ENCODE results near the gene LIN37.
"Not testable (repeated sequence)": the region's sequence is repeated elsewhere in the genome, so short reads cannot be mapped to it uniquely, and the experiment has no call there.

LIN37 gene

DNA sequence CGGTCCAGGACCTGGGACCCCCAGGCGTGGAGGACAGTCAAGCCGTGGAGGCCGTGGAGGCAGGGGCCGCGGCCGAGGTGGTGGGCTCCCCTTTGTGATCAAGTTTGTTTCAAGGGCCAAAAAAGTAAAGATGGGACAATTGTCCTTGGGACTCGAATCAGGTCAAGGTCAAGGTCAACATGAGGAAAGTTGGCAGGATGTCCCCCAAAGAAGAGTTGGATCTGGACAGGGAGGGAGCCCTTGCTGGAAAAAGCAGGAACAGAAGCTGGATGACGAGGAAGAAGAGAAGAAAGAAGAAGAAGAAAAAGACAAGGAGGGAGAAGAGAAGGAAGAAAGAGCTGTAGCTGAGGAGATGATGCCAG is 28.2 kb upstream of the LIN37 start:
- no peak for DNase-seq

DNA sequence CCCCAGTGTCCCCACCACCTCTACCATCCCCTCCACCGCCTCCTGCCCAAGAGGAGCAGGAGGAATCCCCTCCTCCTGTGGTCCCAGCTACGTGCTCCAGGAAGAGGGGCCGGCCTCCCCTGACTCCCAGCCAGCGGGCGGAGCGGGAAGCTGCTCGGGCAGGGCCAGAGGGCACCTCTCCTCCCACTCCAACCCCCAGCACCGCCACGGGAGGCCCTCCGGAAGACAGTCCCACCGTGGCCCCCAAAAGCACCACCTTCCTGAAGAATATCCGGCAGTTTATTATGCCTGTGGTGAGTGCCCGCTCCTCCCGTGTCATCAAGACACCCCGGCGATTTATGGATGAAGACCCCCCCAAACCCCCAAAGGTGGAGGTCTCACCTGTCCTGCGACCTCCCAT is 27.7 kb upstream of the LIN37 start:
- DNase-seq, result no peak

DNA sequence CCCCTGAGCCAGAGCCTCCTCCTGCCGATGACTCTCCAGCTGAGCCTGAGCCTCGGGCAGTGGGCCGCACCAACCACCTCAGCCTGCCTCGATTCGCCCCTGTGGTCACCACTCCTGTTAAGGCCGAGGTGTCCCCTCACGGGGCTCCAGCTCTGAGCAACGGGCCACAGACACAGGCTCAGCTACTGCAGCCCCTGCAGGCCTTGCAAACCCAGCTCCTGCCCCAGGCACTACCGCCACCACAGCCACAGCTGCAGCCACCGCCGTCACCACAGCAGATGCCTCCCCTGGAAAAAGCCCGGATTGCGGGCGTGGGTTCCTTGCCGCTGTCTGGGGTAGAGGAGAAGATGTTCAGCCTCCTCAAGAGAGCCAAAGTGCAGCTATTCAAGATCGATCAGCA is 27.0 kb upstream of the LIN37 start:
- no peak for DNase-seq

DNA sequence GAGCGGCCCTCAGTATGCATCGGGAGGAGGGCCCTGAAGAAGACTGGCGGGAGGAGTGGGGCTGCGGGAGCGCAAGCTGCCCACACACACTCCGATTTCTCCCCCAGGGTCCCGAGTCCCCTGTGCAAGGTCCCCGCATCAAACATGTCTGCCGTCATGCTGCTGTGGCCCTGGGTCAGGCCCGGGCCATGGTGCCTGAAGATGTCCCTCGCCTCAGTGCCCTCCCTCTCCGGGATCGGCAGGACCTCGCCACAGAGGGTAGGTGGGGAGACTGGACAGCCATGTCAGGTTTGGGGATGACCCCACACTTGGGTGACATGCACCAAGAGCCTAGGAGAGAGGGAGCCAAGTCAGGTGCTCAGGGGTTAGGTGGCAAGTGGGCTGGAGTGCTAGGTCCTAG is 25.9 kb upstream of the LIN37 start:
- DNase-seq, result no peak

DNA sequence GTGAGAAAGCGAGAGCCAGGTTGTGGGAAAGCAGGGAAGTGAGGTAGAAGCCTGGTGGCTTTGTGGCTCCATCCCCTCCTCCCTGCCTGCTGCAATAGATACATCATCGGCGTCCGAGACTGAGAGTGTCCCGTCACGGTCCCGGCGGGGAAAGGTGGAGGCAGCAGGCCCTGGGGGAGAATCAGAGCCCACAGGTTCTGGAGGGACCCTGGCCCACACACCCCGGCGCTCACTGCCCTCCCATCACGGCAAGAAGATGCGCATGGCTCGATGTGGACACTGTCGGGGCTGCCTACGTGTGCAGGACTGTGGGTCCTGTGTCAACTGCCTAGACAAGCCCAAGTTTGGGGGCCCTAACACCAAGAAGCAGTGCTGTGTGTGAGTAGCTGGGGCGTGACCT is 25.5 kb upstream of the LIN37 start:
- DNase-seq, result no peak

DNA sequence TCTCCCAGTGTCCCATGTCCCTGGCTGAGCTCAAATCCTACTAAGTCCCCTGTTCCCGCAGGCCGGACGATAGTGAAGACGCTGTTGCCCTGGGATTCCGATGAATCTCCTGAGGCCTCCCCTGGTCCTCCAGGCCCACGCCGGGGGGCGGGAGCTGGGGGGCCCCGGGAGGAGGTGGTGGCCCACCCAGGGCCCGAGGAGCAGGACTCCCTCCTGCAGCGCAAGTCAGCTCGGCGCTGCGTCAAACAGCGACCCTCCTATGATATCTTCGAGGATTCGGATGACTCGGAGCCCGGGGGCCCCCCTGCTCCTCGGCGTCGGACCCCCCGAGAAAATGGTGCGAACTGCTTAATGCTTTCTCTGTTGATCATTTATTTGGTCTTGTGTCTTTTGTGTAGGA is 24.7 kb upstream of the LIN37 start:
- no peak for DNase-seq

DNA sequence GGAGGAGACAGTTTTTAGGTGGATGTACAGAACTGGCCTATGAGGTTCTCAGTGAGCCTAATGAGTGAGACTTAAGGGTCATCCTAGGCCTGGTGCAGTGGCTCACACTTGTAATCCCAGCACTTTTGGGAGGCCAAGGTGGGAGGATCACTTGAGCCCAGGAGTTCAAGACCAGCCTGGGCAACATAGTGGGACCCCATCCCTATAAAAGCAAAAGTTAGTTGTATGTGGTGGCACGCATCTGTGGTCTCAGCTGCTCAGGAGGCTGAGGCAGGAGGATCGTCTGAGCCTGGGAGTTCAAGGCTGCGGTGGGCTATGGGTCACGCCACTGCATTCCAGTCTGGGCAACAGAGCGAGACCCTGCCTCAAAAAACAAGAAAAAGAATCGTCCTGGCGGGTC is 24.2 kb upstream of the LIN37 start:
- DNase-seq, result not testable (repeated sequence)

DNA sequence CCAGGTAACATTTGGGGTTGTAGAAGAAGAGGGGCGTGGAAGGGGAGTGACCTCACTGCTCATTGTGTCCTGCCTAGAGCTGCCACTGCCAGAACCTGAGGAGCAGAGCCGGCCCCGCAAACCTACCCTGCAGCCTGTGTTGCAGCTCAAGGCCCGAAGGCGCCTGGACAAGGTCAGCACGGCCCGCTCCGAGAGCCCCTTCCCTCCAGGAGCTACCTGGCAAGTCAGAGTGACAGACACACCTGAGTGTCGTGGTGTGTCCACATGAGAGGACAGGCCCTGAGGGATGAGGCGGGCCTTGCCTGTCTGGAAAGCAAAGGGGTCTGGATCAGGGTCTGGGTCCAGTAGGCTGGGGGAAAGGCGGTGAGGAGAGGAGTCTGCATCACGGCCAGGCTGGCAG is 23.8 kb upstream of the LIN37 start:
- no peak for DNase-seq

DNA sequence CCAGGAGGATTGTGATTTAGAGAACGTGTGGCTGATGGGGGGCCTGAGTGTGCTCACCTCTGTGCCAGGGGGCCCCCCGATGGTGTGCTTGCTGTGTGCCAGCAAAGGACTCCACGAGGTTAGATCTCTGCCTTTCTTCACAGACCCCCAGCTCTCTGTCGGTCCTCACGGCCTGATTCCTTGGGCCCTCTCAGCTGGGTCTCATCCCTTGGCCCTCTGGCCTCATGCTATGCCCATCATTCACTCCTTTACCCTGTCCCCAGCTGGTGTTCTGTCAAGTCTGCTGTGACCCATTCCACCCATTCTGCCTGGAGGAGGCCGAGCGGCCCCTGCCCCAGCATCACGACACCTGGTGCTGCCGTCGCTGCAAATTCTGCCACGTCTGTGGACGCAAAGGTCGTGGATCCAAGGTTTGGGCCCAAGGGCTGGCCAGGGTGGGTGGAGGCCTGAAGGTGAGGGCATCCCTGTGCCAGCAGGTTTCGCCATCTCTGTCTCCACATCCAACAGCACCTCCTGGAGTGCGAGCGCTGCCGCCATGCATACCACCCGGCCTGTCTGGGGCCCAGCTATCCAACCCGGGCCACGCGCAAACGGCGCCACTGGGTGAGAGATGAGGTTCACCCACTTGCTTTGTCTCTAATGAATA is 23.0 kb upstream of the LIN37 start:
- DNase-seq, result no peak

DNA sequence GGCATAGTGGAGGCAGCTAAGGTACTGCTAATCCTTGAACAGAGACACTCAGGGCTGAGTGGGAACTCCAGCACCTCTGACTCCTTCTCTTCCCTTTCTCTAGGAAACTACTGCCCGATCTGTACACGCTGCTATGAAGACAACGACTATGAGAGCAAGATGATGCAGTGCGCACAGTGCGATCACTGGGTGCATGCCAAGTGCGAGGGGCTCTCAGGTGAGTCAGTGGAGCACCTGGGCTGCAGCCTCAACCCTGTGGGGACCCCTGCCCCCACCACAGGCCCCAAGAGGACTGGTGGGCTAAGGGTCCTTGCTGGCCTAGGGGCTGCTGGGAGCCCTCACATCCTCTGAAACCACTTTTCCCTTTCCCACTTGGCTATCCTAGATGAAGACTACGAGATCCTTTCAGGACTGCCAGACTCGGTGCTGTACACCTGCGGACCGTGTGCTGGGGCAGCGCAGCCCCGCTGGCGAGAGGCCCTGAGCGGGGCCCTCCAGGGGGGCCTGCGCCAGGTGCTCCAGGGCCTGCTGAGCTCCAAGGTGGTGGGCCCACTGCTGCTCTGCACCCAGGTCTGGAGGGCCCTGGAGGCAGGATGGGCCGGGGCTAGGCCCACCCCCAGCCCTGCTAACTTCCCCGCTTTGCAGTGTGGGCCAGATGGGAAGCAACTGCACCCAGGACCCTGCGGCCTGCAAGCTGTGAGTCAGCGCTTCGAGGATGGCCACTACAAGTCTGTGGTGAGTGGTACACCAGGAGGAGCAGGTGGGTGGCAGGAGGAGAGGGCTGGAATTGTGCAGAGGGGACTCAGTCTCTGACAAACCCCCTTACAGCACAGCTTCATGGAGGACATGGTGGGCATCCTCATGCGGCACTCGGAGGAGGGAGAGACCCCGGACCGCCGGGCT is 21.1 kb upstream of the LIN37 start:
- DNase-seq, result no peak

DNA sequence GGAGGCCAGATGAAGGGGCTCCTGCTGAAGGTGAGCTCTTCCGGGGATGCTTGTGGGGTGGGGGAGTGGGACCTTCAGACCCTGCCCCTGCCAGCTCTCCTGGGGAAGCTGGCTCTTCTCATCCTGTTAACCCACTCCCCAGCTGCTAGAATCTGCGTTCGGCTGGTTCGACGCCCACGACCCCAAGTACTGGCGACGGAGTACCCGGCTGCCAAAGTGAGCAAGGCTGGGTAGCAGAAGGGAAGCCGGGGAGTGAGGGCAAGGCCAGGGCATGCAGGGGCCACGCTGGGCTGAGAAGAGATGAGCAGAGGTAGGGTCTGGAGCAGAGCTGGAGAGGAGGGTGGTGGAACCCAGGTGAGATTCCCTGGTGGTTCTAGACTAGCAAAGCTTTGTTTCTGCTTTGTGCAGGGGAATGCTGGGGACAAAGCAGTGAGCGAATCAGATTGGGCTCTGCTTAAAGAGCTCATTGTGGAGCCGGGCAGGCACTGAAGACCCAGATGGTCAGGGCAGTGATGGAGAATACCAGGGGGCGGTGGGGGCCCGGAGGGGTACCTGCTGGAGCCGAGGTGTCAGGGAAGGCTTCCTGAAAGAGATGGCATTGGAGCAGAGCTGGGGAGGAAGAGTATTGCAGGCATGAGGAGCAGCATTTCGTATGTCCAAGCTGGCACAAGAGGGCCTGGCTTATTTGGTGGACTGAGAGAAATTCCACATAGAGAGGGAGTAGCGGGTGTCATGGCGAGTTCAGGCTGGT is 20.2 kb upstream of the LIN37 start:
- no peak for DNase-seq

DNA sequence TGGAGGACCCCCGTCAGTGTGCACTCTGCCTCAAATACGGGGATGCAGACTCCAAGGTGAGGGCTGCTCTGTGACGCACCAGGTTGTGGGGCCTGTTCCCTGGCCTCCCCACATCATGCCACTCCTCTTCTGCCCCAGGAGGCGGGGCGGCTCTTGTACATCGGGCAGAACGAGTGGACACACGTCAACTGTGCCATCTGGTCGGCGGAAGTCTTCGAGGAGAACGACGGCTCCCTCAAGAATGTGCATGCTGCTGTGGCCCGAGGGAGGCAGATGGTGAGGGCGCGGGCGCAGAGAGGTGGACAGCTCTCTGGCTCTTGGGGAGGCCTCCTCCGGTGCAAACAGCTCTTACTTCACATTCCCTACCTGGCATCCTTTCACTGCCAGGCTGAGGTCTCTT is 19.4 kb upstream of the LIN37 start:
- no peak for DNase-seq

DNA sequence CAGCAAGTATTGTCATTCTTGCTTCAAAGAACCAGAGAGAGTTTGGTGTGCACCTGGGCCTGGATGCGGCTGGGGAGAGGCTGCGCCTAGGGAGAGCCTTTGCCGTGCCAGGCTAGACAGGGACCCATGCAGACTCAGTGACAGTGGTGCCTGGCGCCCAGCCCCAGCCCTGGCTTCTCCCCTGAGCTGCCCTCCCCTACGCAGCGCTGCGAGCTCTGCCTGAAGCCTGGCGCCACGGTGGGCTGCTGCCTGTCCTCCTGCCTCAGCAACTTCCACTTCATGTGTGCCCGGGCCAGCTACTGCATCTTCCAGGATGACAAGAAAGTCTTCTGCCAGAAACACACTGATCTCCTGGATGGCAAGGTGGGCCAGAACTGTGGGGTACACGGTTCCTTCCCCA is 18.6 kb upstream of the LIN37 start:
- no peak for DNase-seq

DNA sequence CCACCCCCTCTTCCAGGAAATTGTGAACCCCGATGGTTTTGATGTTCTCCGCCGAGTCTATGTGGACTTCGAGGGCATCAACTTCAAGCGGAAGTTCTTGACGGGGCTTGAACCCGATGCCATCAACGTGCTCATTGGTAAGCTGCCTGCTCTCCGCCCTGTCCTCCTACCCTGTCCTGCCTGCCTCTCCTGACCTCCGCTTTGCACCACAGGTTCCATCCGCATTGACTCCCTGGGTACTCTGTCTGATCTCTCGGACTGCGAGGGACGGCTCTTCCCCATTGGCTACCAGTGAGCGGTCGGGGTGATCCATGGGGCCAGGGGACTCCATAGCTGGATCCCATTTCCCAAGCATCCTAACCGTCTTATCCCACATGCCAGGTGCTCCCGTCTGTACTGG is 18.1 kb upstream of the LIN37 start:
- no peak for DNase-seq

DNA sequence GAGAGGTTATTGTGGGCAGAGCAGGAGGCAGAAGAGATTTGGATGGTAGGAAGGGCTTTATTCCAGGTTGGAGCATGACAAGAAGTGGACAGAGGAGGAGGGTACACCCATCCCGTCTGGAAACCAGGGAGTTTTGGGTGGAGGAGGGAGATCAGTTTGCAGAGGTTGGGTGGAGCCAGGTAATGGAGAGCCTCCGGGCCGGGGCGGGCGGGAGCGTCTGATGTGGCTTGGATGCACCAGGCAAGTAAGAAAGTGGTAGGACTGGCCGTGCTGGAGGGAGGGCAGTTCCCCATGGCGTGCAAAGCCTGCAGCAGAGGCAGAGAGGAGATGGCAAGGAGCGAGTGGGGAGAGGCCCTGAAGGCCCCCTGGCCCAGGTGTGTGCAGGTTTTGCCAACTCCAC is 17.0 kb upstream of the LIN37 start:
- no peak for DNase-seq

DNA sequence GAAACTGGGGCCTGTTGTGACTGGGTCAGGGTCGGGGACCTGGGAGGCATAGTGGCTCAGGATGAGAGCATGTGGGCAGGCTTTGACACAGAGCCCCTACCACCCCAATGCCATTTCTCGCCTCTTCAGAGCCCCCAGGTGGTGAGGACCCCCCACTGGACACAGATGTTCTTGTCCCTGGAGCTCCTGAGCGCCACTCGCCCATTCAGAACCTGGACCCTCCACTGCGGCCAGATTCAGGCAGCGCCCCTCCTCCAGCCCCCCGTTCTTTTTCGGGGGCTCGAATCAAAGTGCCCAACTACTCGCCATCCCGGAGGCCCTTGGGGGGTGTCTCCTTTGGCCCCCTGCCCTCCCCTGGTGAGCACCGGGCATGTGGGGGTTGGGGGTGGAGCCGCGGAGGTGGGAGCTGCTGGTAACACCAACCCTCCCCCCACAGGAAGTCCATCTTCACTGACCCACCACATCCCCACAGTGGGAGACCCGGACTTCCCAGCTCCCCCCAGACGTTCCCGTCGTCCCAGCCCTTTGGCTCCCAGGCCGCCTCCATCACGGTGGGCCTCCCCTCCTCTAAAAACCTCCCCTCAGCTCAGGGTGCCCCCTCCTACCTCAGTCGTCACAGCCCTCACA is 16.5 kb upstream of the LIN37 start:
- no peak for DNase-seq

DNA sequence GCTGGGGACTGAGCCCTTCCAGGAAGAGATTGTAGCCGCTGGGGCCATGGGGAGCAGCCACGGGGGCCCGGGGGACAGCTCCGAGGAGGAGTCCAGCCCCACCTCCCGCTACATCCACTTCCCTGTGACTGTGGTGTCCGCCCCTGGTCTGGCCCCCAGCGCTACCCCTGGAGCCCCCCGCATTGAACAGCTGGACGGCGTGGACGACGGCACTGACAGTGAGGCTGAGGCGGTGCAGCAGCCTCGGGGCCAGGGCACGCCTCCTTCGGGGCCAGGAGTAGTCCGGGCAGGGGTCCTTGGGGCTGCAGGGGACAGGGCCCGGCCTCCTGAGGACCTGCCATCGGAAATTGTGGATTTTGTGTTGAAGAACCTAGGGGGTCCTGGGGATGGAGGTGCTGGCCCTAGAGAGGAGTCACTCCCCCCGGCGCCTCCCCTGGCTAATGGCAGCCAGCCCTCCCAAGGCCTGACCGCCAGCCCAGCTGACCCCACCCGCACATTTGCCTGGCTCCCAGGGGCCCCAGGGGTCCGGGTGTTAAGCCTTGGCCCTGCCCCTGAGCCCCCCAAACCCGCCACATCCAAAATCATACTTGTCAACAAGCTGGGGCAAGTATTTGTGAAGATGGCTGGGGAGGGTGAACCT is 15.7 kb upstream of the LIN37 start:
- no peak for DNase-seq

DNA sequence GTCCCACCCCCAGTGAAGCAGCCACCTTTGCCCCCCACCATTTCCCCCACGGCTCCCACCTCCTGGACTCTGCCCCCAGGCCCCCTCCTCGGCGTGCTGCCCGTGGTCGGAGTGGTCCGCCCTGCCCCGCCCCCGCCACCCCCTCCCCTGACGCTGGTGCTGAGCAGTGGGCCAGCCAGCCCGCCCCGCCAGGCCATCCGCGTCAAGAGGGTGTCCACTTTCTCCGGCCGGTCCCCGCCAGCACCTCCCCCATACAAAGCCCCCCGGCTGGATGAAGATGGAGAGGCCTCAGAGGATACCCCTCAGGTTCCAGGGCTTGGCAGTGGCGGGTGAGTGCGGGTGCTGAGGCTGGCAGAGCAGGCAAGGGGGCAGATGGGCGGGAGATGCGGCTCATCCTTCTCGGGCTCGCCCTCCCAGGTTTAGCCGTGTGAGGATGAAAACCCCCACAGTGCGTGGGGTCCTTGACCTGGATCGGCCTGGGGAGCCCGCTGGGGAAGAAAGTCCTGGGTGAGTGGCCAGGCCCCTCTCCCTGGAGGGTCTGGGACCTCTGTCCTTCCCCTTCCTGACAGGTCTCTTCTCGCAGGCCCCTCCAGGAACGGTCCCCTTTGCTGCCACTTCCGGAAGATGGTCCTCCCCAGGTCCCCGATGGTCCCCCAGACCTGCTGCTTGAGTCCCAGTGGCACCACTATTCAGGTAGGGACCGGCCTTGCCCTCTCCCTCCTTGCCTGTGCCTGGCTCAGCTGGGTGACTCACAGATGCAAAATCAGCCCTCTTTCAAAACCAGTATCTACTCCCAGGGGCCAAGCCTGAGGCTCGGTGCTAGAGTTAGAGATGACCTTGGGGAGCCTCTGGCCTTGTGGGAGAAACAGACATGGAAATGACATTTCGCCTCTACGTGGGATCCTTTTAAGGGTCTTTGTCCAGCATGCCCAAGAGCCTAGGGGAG is 14.9 kb upstream of the LIN37 start:
- no peak for DNase-seq

DNA sequence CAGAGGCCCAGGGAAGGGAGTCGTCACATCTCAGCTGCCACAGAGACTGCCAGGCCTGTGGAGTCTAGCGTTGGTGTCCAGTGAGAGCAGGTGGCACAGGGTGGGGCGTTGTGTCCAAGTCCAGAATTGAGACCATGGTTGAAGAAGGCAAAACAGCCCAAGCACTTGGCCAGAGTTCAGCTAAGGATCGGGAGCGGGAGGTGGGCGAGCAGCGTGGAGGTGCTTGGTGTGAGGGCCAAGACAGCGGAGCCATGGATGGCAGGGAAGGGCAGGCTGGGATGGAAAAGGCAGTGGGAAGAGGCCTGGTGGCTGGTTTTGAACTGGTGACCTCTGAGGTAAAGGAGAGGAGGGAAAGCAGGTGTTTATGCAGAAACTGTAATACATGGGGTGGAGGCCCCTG is 14.1 kb upstream of the LIN37 start:
- DNase-seq, result no peak

DNA sequence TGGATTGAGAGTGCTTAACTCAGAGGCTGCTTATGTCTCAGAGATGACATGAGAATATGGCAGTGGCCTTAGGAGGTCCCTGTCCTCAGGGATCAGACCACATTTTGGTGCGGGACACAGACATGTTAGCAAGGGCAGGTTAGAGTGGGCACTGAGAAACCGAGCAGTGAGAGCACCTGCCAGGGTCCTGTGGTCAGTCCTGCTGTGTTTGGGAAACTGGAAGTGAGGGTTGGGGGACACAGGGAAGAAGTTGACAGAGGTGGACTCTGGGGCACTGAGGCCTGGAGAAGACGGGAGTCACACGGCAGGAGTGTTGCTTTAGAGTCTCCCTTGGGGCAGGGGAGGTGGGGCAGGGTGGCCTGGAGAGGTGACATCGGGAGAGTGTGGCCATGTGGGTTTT is 13.5 kb upstream of the LIN37 start:
- DNase-seq, result no peak

DNA sequence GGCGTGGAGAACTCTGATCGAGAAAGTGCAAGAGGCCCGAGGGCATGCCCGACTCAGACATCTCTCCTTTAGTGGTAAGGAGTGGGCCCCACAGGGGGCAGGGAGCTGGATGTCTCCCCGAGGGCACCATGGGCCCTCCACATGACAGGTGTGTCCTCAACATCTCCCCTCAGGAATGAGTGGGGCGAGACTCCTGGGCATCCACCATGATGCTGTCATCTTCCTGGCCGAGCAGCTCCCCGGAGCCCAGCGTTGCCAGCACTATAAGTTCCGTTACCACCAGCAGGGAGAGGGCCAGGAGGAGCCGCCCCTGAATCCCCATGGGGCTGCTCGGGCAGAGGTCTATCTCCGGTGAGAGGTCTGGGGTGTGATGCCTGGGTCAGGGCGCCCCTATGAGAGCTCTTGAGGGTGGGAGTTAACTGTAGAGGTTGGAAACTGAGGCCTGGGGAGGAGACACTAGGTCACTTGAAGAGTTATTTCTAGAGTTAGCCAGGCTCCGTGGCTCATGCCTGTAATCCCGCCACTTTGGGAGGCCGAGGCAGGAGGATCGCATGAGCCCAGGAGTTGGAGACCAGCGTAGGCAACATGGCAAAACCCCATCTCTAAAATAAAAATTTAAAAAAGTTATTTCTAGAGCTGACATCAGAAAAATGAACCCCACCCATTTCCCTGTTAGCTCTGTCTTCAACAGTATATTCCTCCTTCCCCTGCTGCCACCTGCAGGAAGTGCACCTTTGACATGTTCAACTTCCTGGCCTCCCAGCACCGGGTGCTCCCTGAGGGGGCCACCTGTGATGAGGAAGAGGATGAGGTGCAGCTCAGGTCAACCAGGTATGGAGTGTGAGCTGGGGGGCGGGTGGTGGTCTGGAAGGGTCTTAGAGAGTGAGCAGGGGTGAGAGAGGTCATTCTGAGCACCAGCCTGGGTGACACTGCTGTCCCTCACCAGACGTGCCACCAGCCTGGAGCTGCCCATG is 11.2 kb upstream of the LIN37 start:
- DNase-seq, result no peak
